Body of pancreas (tissue), 4 donors: Measurements from ENCODE around the gene HPRT1.

ENCODE experiments used
- POLR2A ChIP-seq, 3 donors: fragments of 450-650 bp; IDR thresholded peaks; one replicate each; pipeline ENCODE4 v1.6.1; 2016; ENCODE audit warnings: antibody characterized with exemption in 3 of 3, mild to moderate bottlenecking in 2 of 3
- TF ChIP-seq, protein P1 (sequence below), 7 experiments: fragments of 450-650 bp in 4 of 7; fragments of 200-600 bp in 3 of 7; sonication (generic) in 3 of 7; IDR thresholded peaks; one replicate each; pipeline ENCODE4 v1.5.1; 2016 to 2019; ENCODE audit warnings: antibody characterized with exemption in 7 of 7

GRCh38 chrX:134478374-134478773 is 18.4 kb downstream of the HPRT1 start:
- TF ChIP-seq, protein P1, sequence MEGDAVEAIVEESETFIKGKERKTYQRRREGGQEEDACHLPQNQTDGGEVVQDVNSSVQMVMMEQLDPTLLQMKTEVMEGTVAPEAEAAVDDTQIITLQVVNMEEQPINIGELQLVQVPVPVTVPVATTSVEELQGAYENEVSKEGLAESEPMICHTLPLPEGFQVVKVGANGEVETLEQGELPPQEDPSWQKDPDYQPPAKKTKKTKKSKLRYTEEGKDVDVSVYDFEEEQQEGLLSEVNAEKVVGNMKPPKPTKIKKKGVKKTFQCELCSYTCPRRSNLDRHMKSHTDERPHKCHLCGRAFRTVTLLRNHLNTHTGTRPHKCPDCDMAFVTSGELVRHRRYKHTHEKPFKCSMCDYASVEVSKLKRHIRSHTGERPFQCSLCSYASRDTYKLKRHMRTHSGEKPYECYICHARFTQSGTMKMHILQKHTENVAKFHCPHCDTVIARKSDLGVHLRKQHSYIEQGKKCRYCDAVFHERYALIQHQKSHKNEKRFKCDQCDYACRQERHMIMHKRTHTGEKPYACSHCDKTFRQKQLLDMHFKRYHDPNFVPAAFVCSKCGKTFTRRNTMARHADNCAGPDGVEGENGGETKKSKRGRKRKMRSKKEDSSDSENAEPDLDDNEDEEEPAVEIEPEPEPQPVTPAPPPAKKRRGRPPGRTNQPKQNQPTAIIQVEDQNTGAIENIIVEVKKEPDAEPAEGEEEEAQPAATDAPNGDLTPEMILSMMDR (IDR thresholded peaks at IDR 0.05), result no peak
- no peak for TF ChIP-seq POLR2A (IDR thresholded peaks at IDR 0.05)
